Measurements from ENCODE around the gene DRGX.

The DRGX gene

GRCh38 chr10:49360271-49361177 is 35.4 kb downstream of the DRGX start:
- DNase-seq, result no peak

DNA sequence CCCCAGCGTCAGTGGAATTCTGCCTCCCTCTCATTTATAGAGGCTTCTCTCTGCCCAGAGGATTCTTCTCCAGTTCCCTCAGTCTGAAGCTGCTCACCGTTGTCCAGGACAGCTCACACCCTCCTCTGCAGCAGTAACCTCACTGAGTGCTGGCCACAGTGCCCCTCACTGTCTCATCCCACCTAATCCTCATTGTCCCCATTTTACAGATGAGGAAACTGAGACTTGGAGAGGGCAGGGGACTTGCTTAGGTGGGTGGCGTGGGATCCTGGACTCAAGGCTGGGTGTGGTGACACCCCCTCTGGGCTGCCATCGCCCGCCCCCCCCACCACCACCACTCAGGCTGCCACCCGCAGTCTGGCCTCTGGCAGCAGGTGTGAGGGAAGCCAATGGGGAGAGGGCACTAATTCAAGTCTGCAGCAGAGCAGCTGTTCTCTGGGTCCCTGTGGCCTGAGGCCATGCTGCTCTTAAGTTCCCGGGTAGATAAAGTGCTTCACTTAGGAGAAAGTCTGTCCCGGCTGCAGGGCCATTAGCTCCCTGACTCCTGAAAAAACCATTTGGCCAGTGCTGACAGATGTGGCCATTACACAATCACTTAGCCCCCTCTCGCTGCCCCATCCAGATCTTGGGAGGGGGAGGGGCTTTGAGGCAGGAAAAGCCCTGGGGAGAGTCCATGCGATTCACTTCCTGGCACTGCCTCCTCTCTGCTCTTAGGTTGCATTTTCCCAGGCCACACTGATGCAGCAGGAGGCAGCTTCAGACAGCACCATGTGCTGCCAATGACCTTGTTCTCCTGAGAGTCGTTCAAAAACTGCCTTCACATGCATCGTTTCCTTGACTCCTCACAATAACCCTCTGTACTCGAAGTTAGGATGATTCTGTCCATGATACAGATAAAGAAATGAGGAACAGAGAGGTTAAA is 36.3 kb downstream of the DRGX start:
- DNase-seq, result no peak

GRCh38 chr10:49357910-49358309 is 38.0 kb downstream of the DRGX start:
- no peak for DNase-seq

GRCh38 chr10:49356944-49357343 is 38.9 kb downstream of the DRGX start:
- no peak for DNase-seq

DNA sequence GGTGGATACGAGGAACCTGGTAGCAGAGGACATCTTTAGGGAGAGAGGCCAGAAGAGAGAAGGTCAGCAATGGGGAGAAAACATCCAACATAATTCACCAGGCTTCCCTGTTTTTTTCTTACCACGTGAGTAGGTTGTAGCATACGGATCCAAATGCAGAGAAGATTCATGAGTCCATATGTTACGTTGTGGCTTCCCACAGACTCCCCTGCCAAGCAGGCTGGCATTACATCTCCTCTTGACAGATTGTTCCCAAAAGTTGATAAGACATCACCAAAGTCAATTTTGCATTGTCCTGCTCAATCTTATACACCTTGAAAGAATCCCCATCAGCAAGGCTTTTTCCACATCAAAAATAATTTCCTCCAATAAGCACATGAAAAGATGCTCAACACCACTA is 39.7 kb downstream of the DRGX start:
- DNase-seq, result no peak

DNA sequence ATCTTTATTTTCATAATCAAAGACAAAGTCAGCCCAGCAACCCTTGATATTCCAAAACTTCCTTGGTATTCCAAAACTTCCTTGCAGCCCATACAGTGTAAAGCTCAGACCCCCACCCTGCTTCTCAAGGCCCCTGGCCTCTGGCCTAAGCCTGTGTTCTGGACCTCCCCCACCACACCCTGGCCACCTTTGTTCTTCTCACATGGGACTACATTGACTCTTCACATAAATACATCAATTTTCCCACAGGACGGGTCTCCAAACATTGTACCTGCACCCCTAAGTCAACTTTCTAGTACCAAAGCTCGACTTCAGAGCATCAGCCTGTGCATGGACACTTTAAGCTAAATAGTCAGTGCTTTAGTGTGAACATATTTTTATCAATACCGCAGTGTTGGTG is 40.7 kb downstream of the DRGX start:
- DNase-seq, result no peak

- no peak for DNase-seq
Observed at GRCh38 chr10:49354593-49354992, 41.3 kb downstream of the DRGX start.

DNA sequence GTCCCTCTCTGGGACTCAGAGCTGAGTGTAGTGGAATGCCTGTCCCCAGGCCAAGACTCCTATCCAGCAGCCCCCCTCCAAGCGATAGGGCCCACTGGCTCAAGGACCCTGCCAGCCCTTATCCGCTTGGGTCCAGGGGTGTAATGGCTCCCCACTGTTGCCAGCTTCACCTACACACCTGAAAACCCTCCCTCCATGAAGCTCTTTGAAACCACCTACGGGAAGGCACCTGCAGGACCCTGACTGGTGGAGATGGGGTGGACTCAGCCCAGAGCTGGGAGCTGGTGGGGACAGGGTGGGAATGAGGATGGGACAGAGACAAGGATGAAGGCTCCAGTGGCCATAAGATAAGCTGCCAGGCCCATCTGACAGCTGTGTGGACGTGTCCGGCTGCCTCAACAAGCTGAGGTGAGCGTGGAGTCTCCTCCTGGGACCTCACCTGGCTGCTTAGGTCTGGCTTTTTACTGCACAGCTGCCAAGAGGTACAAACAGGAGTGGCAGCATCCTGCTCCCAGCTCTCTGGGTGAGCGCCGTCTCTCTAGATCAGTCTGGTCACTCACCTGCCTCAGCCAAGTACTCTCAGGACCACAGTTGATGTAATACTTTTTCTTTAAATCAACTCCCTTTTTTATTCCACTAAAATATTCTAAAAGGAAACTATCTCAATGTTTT is 41.9 kb downstream of the DRGX start:
- no peak for DNase-seq

GRCh38 chr10:49353026-49353894 is 42.6 kb downstream of the DRGX start:
- DNase-seq, result no peak

DNA sequence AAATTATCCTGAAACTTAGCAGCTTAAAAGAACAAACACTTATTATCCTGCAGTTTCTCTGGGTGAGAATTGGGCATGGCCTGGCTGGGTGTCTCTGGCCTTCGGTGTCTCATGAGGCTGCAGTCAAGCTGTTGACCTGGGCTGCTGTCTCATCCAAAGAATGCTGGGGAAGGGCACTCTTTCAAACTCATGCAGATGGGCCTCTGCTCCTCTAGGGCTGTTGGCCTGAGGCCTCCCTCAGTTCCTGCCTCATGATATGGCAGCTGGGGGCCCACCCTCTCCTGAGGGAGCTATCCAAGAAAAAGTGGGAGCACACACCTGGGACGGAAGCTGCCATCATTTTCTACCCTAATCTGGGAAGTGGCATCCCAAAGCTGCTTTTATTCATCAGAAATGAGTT is 43.6 kb downstream of the DRGX start:
- no peak for DNase-seq

DNA sequence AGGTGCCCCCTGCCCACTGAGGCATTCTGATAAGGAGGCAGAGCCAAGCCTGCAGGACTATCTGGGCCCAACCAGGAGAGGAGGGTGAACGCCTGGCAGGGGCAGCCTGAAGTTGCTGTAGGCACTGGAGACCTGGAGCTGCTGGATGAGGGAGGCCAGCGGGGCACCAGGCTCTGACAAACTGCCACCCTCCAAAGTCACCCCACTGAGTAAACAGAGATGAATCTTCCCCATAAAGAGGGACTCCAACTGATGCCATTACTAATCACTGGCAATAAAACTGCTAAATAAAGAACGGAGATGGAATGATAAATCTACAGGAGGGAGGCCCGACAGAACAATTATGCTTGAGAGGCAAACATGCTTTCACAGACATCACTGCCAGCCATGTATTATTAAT is 44.2 kb downstream of the DRGX start:
- no peak for DNase-seq

GRCh38 chr10:49350846-49351532 is 44.9 kb downstream of the DRGX start:
- no peak for DNase-seq

DNA sequence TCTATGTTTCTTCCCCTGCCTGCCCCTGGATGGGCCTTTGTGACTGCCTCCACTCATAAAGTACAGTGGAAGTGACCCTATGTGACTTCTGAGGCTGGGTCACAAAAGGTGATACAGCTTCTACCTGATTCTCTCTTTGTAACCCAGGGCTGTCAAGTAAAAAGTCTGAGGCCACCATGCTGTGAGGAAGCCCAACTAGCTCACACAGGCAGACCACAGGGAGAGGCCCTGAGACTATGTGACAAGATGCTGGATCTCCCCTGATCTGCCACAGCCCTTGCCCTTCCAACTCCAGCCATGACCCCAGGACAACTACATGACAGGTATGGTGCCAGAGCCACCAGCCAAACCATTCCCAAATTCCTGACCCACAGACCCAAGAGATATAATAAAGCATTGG is 45.8 kb downstream of the DRGX start:
- DNase-seq, result no peak

DNA sequence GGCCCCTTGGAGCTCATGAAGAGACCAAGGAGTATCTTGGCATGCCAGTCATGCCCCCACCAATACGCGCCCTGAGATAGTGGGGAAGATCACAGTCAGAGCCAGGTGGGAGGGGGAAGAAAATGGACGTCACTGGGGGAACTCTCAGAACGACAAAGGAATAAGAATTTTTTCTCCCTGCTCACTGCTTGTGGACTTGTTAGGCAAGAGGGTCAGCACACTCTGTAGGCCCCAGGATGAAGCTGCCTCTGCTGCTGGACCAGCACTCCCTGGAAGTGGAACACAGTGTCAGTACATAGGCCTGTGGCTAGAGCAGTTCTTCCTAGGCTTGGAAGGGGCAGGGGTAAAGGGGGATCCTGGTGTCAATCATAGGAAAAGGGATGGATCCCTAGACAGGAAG is 46.5 kb downstream of the DRGX start:
- no peak for DNase-seq

- no peak for DNase-seq
Observed at GRCh38 chr10:49348593-49348992, 47.3 kb downstream of the DRGX start.

- DNase-seq, result no peak
Observed at GRCh38 chr10:49347827-49348226, 48.1 kb downstream of the DRGX start.

- DNase-seq, result no peak
Observed at GRCh38 chr10:49347342-49347741, 48.5 kb downstream of the DRGX start.

GRCh38 chr10:49344840-49345239 is 51.0 kb downstream of the DRGX start:
- no peak for DNase-seq

- no peak for DNase-seq
Observed at GRCh38 chr10:49338604-49339003, 57.3 kb downstream of the DRGX start.

GRCh38 chr10:49335364-49335972 is 60.4 kb downstream of the DRGX start:
- DNase-seq, result no peak

DNA sequence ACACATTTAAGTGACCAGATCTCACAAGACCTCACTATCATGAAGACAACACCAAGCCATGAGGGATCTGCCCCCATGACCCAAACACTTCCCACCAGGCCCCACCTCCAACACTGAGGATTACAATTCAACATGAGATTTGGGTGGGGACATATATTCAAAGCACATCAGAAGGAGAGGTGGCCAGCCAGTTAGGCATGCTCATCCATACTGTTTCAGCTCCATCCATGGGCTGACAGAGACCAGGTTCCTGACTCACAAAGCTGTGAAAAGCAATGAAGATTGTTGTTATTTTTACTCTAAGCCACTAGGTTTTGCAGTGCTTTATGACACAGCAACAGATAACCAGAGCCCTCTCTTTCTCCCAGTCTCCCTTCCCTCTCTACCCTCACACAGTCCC is 60.9 kb downstream of the DRGX start:
- no peak for DNase-seq

Measured in stimulated activated naive CD4-positive, alpha-beta T cell treated with Interleukin-2 at 50 U/mL for 16 hours (primary cell).